ENCODE data around the gene SSTR5. TPM values are rescaled to one million over a fixed set of nuclear protein-coding genes. Genes with fewer than 3 reads are reported as not detected.

SSTR5 gene
- total and polyA plus RNA-seq, 10 of the 15 experiments (the other 5 are each of a cell fraction or from before 2014, with no cell fraction given) = not detected

GRCh38 chr16:1055557-1055924, 17.0 kb upstream of the SSTR5 start (continued):
- TF ChIP-seq ATF2 (IDR thresholded peaks at IDR 0.05; ENCODE audit: low read length) (no peak), BCL3 (IDR thresholded peaks at IDR 0.05; ENCODE audit: borderline replicate concordance, insufficient read depth, low read depth, low read length, poor library complexity, severe bottlenecking) (no peak), MXI1 (IDR thresholded peaks at IDR 0.05; ENCODE audit: low read depth, low read length) (no peak), HDAC2 (IDR thresholded peaks at IDR 0.05) (no peak), SUPT20H (IDR thresholded peaks at IDR 0.05; ENCODE audit: borderline replicate concordance, control insufficient read depth, low read depth, low read length) (no peak)

GRCh38 chr16:1056196-1056595, 16.4 kb upstream of the SSTR5 start:
- no peak for ATAC-seq
- BruUV-seq (replicated peaks) = no TSS peak
- no peak overlapping the region for H3K27ac ChIP-seq (ENCODE audit: control insufficient read depth, insufficient read depth)
- no peak for FAIRE-seq
- 16% methylated on average over 7 of the region's 8 CpGs for WGBS (ENCODE audit: insufficient coverage, insufficient replicate concordance, low lambda C conversion rate, missing lambda C conversion rate)
- POLR2A ChIA-PET = no interaction called here
- RAD21 ChIA-PET (ENCODE audit: unreplicated experiment) = no interaction called here
- CTCF ChIA-PET = no interaction called here
- H3K4me2 ChIP-seq (ENCODE audit: control insufficient read depth, insufficient read depth) = no peak overlapping the region
- H3K79me2 ChIP-seq (ENCODE audit: control insufficient read depth, insufficient read depth, low read length) = no peaks in the 10 kb centered on the region
- H3K4me1 ChIP-seq (ENCODE audit: control insufficient read depth, insufficient read depth, low read length) = no peaks in the 10 kb centered on the region
- intact Hi-C loops (cut with micrococcal nuclease; ENCODE audit: unreplicated experiment) = no loop called here
- in situ Hi-C loops (cut with MboI) = no loop called here
- no peak for DNase-seq (ENCODE audit: low read depth, low spot score)
- no peak overlapping the region for H3K4me3 ChIP-seq
- no peaks in the 10 kb centered on the region for H3K27me3 ChIP-seq (replicated peaks in 1 of 2; ENCODE audit: control insufficient read depth in 2 of 2, insufficient read depth in 2 of 2, low read length in 1 of 2)
- no peak overlapping the region for H2AFZ ChIP-seq (ENCODE audit: control insufficient read depth, low read depth, low read length)
- SMC1A ChIA-PET (ENCODE audit: uncharacterized antibody, unreplicated experiment) = no interaction called here
- no peak overlapping the region for H3K9ac ChIP-seq (ENCODE audit: control insufficient read depth, insufficient read depth, low read length)
- H4K20me1 ChIP-seq (ENCODE audit: control insufficient read depth, insufficient read depth) = no peaks in the 10 kb centered on the region
- no peaks in the 10 kb centered on the region for H3K36me3 ChIP-seq (ENCODE audit: control insufficient read depth in 2 of 2, insufficient read depth in 2 of 2, low read length in 1 of 2)
- H3K9me3 ChIP-seq (replicated peaks; ENCODE audit: control insufficient read depth, insufficient read depth, low read length) = peaks cover 2% of the 10 kb centered on the region; the same call in 1 of the 3 replicates
- TF ChIP-seq FOXM1 (IDR thresholded peaks at IDR 0.05; ENCODE audit: low read depth, low read length) (no peak), SMAD1 (IDR thresholded peaks at IDR 0.05; ENCODE audit: low read depth, partially characterized antibody) (no peak), SIX5 (IDR thresholded peaks at IDR 0.05; ENCODE audit: low read depth, low read length, severe bottlenecking) (no peak), JUND (IDR thresholded peaks at IDR 0.05; ENCODE audit: low read depth, low read length) (no peak), RCOR1 (conservative IDR thresholded peaks at IDR 0.05; ENCODE audit: low read depth, low read length) (no peak), ZNF687 (IDR thresholded peaks at IDR 0.05) (no peak), BCLAF1 (IDR thresholded peaks at IDR 0.05) (no peak), TARDBP (IDR thresholded peaks at IDR 0.05; ENCODE audit: borderline replicate concordance) (no peak), ZSCAN29 (IDR thresholded peaks at IDR 0.05) (no peak), JUNB (IDR thresholded peaks at IDR 0.05) (no peak)

All from GM12878 (cell line).